Renal cortex interstitium (tissue), 11 donors: Measurements from ENCODE around the gene G6PC1. TPM values are rescaled to one million over a fixed set of nuclear protein-coding genes. Genes with fewer than 3 reads are reported as not detected.
"Not testable (repeated sequence)": the region's sequence is repeated elsewhere in the genome, so short reads cannot be mapped to it uniquely, and the experiment has no call there.

Source experiments
- DNase-seq, 11 donors: peaks; one replicate each; pipeline ENCODE4 v3.0.0-alpha.2; 2013; ENCODE audit warnings: low read depth in 9 of 11, low spot score in 4 of 11; ENCODE audit errors: extremely low read depth in 1 of 11
- polyA plus RNA-seq, 3 donors: library from polyadenylated mRNA; unstranded; fragments of 120-200 nt; gene quantifications; one replicate each; pipeline ENCODE4 v1.2.1, GENCODE V29; 2013; ENCODE audit not compliant: insufficient read length in 3 of 3

Gene G6PC1
- polyA plus RNA-seq, 3 donors: 6.2 to 9.6 (median 9.5) TPM

DNA sequence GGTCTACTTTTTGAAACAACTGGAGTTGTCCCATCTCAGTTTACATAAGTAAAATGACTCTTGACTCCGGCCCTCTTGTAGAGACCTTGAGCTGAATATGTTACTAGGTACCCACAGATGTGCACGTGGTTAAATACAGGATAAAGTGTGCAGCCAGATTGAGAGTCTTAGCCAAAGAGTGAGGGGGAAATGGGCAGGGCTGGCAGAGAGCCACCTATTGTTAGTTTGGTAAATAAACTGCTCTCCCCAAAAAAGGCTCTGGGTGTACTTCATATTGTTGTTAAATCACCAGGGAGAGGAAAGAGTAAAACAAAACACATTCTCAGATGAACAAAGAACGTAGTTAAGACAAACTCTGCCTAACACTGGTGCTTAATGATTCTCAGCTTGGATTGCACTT lies 20.3 kb downstream of the G6PC1 start:
- peak in 2 of 11 donors; percentile 26 to 27 for DNase-seq

DNA sequence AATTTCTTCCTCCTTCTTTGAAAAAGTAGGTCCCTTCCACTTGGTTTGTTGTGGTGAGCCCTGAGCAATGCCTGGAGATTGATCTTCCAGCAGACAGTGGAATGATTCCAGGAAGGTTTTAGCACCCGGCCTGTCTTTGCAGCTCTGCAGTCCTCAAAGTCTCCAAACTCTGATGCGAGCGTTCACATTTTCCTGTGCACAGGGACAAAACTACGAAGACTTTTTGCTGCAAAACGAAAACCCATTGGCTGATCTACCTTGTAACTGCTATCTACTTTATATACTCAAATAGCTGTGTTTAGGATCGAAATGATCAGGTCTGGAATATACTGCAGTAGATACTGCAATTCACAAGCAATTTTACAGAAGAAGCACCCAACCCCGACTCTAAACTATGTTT lies 21.7 kb downstream of the G6PC1 start:
- DNase-seq: no peak

DNA sequence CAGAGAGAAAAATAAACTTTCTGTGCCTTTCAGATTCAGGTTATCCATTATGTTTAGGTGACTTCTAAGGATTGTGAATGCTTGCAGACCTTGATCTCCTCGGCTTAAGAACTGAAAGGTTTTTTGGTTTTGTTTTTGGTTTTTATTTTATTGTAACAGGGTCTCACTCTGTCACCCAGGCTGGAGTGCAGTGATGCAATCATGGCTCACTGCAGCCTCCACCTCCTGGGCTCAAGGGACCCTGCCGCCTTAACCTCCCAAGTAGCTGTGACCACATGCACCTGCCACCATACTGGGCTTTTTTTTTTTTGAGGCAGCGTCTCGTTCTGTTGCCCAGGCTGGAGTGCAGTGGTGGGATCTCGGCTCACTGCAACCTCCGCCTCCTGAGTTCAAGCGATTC lies 22.9 kb downstream of the G6PC1 start:
- not testable (repeated sequence) for DNase-seq

DNA sequence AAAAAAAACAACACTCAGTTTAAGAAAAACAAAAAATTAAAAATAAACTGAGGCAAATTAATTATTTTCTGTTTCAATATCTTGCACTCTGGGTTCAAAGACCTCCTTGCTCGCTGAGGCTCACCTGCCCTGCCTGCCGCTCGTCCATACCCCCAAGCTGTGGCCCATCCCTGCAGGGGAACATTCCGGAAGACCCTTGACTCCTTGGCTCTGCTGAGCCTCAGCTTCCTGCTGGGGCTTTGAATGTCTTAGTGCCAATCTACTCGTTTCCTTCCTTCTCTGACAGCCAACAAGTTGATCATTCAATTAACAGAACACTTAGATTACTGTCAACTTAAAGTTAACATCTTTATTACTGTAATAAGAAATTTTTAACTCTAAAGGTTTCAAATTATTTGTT lies 24.3 kb downstream of the G6PC1 start:
- DNase-seq: no peak

DNA sequence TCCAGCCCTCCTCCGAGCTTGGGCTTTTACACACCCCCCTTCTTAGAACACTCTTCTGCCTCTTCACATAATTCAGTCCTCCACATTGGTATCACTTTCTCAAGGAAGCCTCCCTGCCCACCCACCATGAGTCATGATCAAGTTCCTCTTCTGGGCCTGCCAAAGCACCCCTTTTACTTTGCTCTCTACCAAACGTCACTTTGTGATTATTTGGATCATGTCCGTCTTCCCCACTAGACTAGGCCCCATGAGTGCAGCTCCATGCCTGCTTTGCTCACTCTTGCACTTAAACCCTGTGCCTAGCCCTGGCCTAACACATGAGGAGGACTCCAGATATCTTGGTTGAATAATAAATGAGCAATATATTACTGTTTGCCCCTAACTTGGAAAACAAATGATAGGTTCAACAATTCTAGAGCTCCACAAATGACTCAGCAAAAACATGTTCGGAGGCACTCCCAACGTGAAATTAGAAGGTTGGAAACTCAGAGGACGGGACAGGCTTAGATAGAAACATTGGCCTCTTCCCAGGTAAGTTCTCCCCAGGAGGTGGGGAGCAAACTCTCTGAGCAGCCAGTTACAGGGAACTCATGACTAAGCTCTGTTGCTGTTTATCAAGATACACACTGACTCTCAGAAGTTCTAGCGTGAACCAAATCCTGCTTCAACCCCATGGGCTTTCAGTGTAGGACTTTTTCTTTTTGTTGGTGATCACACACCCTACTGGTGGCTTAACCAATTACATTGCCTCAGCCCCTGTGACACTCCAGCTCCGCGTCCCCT lies 28.3 kb downstream of the G6PC1 start:
- peak in 10 of 11 donors; percentile 23 to 62 (median 44) for DNase-seq

DNA sequence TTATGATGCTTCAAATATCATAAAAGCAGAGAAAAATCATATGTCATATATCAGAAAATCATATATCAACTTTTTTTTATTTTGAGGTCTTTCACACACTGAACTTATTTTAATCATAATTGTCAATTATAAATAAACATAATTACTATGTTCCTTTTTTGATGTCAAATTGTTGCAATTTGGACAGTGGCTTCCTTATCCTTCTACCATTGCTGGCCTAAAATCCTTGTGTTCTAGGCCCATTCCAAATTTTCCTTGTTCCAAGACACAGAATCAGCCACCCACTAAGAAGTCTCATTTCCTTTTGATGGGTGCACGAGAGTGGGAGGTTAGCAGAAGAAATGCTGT lies 28.9 kb downstream of the G6PC1 start:
- DNase-seq: no peak

DNA sequence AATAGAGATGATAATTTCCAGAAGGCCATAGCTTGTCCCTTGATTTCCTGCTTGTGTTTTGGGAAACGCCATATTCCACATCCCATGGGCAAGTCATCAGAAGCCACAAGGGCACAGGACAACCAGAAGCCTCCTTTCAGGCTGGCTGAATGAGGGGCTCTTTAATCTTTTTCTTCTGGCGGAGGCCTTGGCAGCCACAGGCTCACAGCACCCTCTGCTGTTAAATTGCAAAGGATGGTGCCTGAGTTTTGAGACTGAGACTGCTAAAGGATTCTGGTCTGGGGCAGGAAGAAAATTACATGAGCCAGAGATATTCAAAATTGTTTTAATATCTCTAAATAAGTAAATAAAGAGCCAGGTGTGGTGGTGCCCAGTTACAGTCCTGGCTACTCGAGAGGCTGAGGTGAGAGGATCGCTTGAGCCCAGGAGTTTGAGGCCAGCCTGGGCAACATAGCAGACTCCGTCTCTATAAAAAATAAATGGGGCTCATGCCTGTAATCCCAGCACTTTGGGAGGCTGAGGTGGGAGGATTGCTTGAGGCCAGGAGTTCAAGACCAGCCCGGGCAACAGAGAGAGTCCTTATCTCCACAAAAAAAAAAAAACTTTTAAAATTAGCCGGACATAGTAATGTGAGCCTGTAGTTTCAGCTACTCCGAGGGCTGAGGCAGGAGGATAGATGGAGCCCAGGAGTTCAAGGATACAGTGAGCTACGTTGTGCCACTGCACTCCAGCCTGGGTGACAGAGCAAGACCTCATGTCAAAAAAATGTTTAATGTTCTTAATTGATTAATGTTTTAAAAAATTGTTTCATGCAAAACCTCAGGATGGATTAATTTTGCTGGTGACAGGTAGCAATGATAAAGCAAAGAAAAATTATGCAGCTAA lies 37.4 kb downstream of the G6PC1 start:
- peak in 8 of 11 donors; percentile 27 to 52 (median 36) for DNase-seq

DNA sequence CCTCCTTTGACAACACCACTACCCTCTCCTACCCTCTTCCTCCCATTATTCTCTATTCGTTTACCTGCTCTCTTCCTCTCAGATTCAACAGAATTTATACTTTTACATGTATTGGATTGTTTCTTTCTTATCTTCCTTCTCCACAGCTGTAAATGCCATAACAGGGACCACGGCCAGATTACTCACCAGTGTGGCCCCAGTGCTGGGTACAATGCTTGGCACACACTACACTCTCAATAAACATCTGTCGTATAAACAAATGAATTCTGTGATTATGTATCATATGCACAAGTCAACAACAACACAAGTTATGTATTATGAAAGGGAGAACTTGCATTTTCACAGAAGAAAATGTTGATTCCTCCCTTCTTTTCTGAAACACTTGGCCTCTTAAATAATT lies 43.6 kb downstream of the G6PC1 start:
- DNase-seq: no peak

DNA sequence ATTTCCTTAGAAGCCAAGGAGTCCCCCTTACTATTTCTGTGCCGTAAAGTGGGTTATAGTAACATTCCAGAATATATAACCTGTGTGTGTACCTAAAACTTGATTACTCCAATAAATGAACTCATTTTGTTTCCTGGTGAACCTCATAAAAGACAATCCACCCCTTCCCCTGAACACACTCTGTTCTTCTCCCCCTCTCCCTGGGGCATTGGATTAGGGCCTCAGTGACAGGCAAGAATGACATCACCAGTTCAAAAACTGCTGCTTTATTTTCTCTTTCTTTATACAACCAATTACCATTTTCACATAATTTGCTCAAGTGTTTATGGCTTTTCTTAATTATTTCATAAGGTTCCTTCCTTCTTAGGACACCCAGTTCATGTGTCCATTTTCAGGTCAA lies 46.2 kb downstream of the G6PC1 start:
- DNase-seq: no peak

DNA sequence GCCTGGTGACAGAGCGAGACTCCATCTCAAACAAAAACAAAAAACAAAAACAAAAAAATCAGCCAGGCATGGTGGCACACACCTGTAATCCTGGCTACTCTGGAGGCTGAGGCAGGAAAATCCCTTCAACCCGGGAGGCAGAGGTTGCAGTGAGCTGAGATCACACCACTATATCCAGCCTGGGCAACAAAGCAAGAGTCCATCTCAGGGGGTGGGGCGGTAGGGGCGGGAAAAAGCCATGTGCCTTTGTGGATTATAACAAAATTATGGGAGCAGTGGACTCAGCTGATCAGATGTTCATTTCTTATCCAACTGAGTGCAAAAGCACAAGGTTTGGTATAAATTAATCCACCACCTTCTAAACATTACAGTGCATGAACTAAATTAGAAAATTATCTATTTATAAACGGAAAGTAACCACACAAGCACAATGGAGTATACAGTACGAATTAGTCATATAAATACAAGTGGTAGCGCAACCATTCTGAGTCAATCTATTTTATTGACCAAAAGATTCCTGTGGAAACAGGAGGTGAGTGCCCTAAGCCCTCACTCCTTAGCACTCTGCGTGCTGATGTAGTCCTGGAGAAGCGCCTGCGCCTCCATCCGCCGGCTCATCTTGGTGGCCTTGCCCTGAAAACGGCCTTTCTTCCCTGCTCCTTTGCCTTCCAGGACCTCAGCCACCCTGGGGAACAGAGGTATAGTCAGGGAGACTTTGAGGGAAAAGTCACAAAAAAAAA lies 49.6 kb downstream of the G6PC1 start:
- no peak for DNase-seq

Other genes with a start within 250 kb of the G6PC1 start
- 10 to 100 TPM; 24.7 to 41.1 (median 25.7) TPM for gene TUBG2, start 241.5 kb upstream of the G6PC1 start, polyA plus RNA-seq
- gene PLEKHH3, start 223.8 kb upstream of the G6PC1 start, polyA plus RNA-seq: 10 to 100 TPM; 14.4 to 18.9 (median 18.6) TPM
- 1 to 10 TPM; 1.6 to 2.4 (median 1.7) TPM for gene CCR10, start 219.0 kb upstream of the G6PC1 start, polyA plus RNA-seq
- 1 to 10 TPM; 6.7 to 8.9 (median 8.7) TPM for gene CNTNAP1, start 218.3 kb upstream of the G6PC1 start, polyA plus RNA-seq
- 10 to 100 TPM; 37.9 to 65.1 (median 41.3) TPM for gene EZH1, start 155.8 kb upstream of the G6PC1 start, polyA plus RNA-seq
- gene RAMP2, start 139.6 kb upstream of the G6PC1 start, polyA plus RNA-seq: 100 to 1,000 TPM in 1 of 3 donors, 10 to 100 TPM in 2; 80.9 to 101 (median 84.6) TPM
- gene VPS25, start 127.3 kb upstream of the G6PC1 start, polyA plus RNA-seq: 10 to 100 TPM; 80.6 to 93.2 (median 86.2) TPM
- 10 to 100 TPM in 1 of 3 donors, 1 to 10 TPM in 2; 7.1 to 16.8 (median 7.8) TPM for gene WNK4, start 120.2 kb upstream of the G6PC1 start, polyA plus RNA-seq
- 100 to 1,000 TPM; 150 to 167 (median 159) TPM for gene COA3, start 102.1 kb upstream of the G6PC1 start, polyA plus RNA-seq
- 1 to 10 TPM; 1.4 to 3.4 (median 2.2) TPM for gene CNTD1, start 101.9 kb upstream of the G6PC1 start, polyA plus RNA-seq
- 10 to 100 TPM; 70.2 to 76.5 (median 74.2) TPM for gene BECN1, start 76.5 kb upstream of the G6PC1 start, polyA plus RNA-seq
- gene PSME3, start 67.4 kb upstream of the G6PC1 start, polyA plus RNA-seq: 100 to 1,000 TPM in 2 of 3 donors, 10 to 100 TPM in 1; 96.0 to 115 (median 110) TPM
- gene AOC2, start 56.2 kb upstream of the G6PC1 start, polyA plus RNA-seq: 1 to 10 TPM in 2 of 3 donors, under 1 TPM in 1; 0.92 to 1.5 (median 1.1) TPM
- gene AOC3, start 49.6 kb upstream of the G6PC1 start, polyA plus RNA-seq: 1 to 10 TPM; 4.8 to 6.3 (median 5.3) TPM
- 10 to 100 TPM; 57.3 to 76.0 (median 60.5) TPM for gene AARSD1, start 63.7 kb downstream of the G6PC1 start, polyA plus RNA-seq
- 1 to 10 TPM; 1.8 to 3.2 (median 3.2) TPM for gene PTGES3L, start 79.3 kb downstream of the G6PC1 start, polyA plus RNA-seq
- 10 to 100 TPM; 16.8 to 18.1 (median 17.1) TPM for gene RUNDC1, start 79.8 kb downstream of the G6PC1 start, polyA plus RNA-seq
- 1,000 to 10,000 TPM; 1,334 to 1,508 (median 1,422) TPM for gene RPL27, start 97.6 kb downstream of the G6PC1 start, polyA plus RNA-seq
- gene IFI35, start 106.0 kb downstream of the G6PC1 start, polyA plus RNA-seq: 10 to 100 TPM in 2 of 3 donors, 1 to 10 TPM in 1; 9.3 to 12.9 (median 11.0) TPM
- gene VAT1, start 121.6 kb downstream of the G6PC1 start, polyA plus RNA-seq: 100 to 1,000 TPM; 113 to 134 (median 129) TPM
- gene RND2, start 124.4 kb downstream of the G6PC1 start, polyA plus RNA-seq: 1 to 10 TPM; 3.6 to 4.0 (median 3.9) TPM
- 10 to 100 TPM; 15.8 to 17.7 (median 16.5) TPM for gene BRCA1, start 224.6 kb downstream of the G6PC1 start, polyA plus RNA-seq